ENCODE data around the gene ENOPH1.

ENOPH1 gene

GRCh38 chr4:82510216-82510615 is 79.8 kb downstream of the ENOPH1 start:
- no peak for DNase-seq (ENCODE audit: low spot score)

Measured in kidney tubule cell (primary cell).